CD4-positive, alpha-beta T cell (primary cell): Measurements from ENCODE around the gene RIT2. TPM values are rescaled to one million over a fixed set of nuclear protein-coding genes. Genes with fewer than 3 reads are reported as not detected.

Source experiments
- ATAC-seq: fragments of 200-7000 bp; cut with Tn5 transposase; one replicate; pipeline ENCODE4 v1.10.0; 2022; ENCODE audit warnings: mild to moderate bottlenecking; ENCODE audit not compliant: poor library complexity
- CTCF ChIA-PET: fragments of 350-600 bp; sonication (Branson Sonifier 250); formaldehyde crosslinking; loops from one replicate; lab custom pipeline; 2021; ENCODE audit warnings: antibody characterized with exemption, inconsistent platforms; lab: Charles Lee
- POLR2A ChIA-PET: fragments of 350-600 bp; sonication (Branson Sonifier 250); formaldehyde crosslinking; loops from one replicate; lab custom pipeline; 2021; ENCODE audit warnings: antibody characterized with exemption, inconsistent platforms; lab: Charles Lee
- DNase-seq, 14 experiments: peaks; one replicate each; pipeline ENCODE4 v3.0.0-alpha.2; 2013 to 2020; ENCODE audit warnings: mixed read lengths in 2 of 14
- H3K27ac ChIP-seq, 2 donors: one replicate each; pipeline versions ENCODE4 v1.5.1 to v1.7.0; 2013; ENCODE audit warnings: low read length in 2 of 2, low read depth in 1 of 2, mild to moderate bottlenecking in 1 of 2
- H3K27me3 ChIP-seq, 2 experiments: 1 replicate in 1 of 2; 2 replicates in 1 of 2; pipeline versions ENCODE4 v1.6.1 to v1.7.0; 2013; ENCODE audit warnings: low read length in 2 of 2, control low read depth in 1 of 2, mild to moderate bottlenecking in 1 of 2, moderate library complexity in 1 of 2; ENCODE audit not compliant: insufficient read depth in 2 of 2, control insufficient read depth in 1 of 2
- H3K36me3 ChIP-seq: one replicate; pipeline ENCODE4 v1.6.1; 2013; ENCODE audit warnings: low read length, control low read depth; ENCODE audit not compliant: insufficient read depth
- H3K4me1 ChIP-seq: one replicate; pipeline ENCODE4 v1.6.1; 2013; ENCODE audit warnings: low read length, control low read depth; ENCODE audit not compliant: insufficient read depth
- H3K4me3 ChIP-seq: one replicate; pipeline ENCODE4 v1.5.1; 2013; ENCODE audit warnings: mild to moderate bottlenecking, low read length, moderate library complexity
- H3K9me3 ChIP-seq, 2 experiments: 1 replicate in 1 of 2; 2 replicates in 1 of 2; pipeline versions ENCODE4 v1.6.1 to v1.7.0; 2013; ENCODE audit warnings: low read length in 2 of 2, mild to moderate bottlenecking in 2 of 2, control low read depth in 1 of 2, moderate library complexity in 1 of 2; ENCODE audit not compliant: control insufficient read depth in 1 of 2, insufficient read depth in 1 of 2
- H3K27ac Mint-ChIP-seq: one replicate; pipeline ENCODE4 v1.8.0; 2020; ENCODE audit warnings: mixed read lengths
- H3K27me3 Mint-ChIP-seq: one replicate; pipeline ENCODE4 v1.8.0; 2021; ENCODE audit warnings: mixed read lengths
- H3K36me3 Mint-ChIP-seq: one replicate; pipeline ENCODE4 v1.8.0; 2021; ENCODE audit warnings: low read depth, mixed read lengths
- H3K4me1 Mint-ChIP-seq: one replicate; pipeline ENCODE4 v1.8.0; 2021; ENCODE audit warnings: low read depth, mixed read lengths
- H3K4me3 Mint-ChIP-seq: one replicate; pipeline ENCODE4 v1.8.0; 2020; ENCODE audit warnings: mild to moderate bottlenecking, mixed read lengths
- H3K9me3 Mint-ChIP-seq: one replicate; pipeline ENCODE4 v1.8.0; 2020; ENCODE audit warnings: mixed read lengths
- intact Hi-C, 2 experiments: fragments of 100-400 bp; cut with DNase I in 1 of 2; cut with micrococcal nuclease in 1 of 2; formaldehyde crosslinking; loops; one replicate each; pipeline versions ENCODE4 v1.15.1 to v1.9.0; 2023 to 2025; cut with DNase I, micrococcal nuclease
- total RNA-seq, 174 experiments: library from RNA in 2 of 174; stranded (reverse) in 2 of 174; gene quantifications; one replicate each; pipeline ENCODE4 v1.2.3 and lab custom pipeline; 2021 to 2026
- TF ChIP-seq, protein P1 (sequence below): fragments of 200-600 bp; IDR thresholded peaks from one replicate; pipeline ENCODE4 v1.8.0; 2022; ENCODE audit warnings: antibody characterized with exemption, mild to moderate bottlenecking

RIT2 gene
- total RNA-seq, 2 experiments from 2014 or later, result not detected

DNA sequence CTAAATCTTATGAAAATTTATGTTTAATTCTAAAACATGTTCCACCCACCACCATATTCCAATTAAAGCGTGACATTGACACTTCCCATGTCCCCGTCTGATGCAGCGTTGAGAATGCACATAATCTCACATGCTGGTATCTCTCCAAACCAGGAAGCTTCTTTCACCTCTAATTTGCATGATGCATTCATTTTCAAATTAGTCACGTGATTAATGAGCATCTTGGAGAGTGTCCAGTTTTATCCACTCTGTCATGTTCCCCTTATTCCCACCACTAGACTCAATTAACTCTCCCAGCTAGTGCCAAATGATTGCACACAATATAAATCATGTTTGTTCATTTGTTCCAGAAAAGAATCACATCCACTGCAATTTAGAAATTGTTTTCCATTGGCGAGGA, 105.8 kb downstream of the RIT2 start:
- no peak for ATAC-seq
- TF ChIP-seq, protein P1, sequence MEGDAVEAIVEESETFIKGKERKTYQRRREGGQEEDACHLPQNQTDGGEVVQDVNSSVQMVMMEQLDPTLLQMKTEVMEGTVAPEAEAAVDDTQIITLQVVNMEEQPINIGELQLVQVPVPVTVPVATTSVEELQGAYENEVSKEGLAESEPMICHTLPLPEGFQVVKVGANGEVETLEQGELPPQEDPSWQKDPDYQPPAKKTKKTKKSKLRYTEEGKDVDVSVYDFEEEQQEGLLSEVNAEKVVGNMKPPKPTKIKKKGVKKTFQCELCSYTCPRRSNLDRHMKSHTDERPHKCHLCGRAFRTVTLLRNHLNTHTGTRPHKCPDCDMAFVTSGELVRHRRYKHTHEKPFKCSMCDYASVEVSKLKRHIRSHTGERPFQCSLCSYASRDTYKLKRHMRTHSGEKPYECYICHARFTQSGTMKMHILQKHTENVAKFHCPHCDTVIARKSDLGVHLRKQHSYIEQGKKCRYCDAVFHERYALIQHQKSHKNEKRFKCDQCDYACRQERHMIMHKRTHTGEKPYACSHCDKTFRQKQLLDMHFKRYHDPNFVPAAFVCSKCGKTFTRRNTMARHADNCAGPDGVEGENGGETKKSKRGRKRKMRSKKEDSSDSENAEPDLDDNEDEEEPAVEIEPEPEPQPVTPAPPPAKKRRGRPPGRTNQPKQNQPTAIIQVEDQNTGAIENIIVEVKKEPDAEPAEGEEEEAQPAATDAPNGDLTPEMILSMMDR, result no peak
- H3K4me3 ChIP-seq, result no peak overlapping the region
- intact Hi-C loops, result no loop called here
- Mint-ChIP-seq H3K4me3 (no peak overlapping the region), H3K36me3 (no peaks in the 10 kb centered on the region), H3K9me3 (peaks cover 4% of the 10 kb centered on the region), H3K27me3 (no peaks in the 10 kb centered on the region), H3K4me1 (no peaks in the 10 kb centered on the region), H3K27ac (no peak overlapping the region)
- DNase-seq, result no peak
- H3K4me1 ChIP-seq, result no peaks in the 10 kb centered on the region
- H3K27ac ChIP-seq, result no peak overlapping the region
- ChIA-PET CTCF (no interaction called here), POLR2A (no interaction called here)
- no peaks in the 10 kb centered on the region for H3K36me3 ChIP-seq
- H3K27me3 ChIP-seq, result no peaks in the 10 kb centered on the region
- no peaks in the 10 kb centered on the region for H3K9me3 ChIP-seq

DNA sequence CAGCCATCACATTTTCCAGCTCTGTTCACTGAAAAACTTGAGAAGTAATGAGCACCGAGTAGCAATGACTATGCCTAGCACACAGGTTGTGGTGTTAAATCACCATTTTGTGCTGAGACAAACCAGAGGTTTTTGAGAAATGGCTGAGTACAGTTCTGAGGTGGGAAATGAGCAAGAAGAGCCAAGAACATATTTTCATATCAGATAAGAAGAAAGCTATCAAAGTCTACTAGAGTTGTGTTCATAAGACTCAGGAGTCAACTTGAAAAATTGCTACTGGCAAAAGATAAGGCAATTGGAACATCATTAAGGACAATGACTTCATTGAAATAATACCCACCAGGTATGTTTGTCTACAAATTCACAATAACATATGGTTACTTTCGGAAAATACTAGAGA, 108.1 kb downstream of the RIT2 start:
- Histone ChIP-seq H3K4me1 (no peaks in the 10 kb centered on the region), H3K27ac (no peak overlapping the region), H3K27me3 (no peaks in the 10 kb centered on the region), H3K9me3 (no peaks in the 10 kb centered on the region), H3K4me3 (no peak overlapping the region), H3K36me3 (no peaks in the 10 kb centered on the region)
- TF ChIP-seq, protein P1, result no peak
- Mint-ChIP-seq H3K36me3 (no peaks in the 10 kb centered on the region), H3K4me1 (no peaks in the 10 kb centered on the region), H3K9me3 (peaks cover 6% of the 10 kb centered on the region), H3K27me3 (no peaks in the 10 kb centered on the region), H3K27ac (no peak overlapping the region), H3K4me3 (no peak overlapping the region)
- intact Hi-C loops, result no loop called here
- ATAC-seq, result no peak
- no peak for DNase-seq
- ChIA-PET CTCF (no interaction called here), POLR2A (no interaction called here)

DNA sequence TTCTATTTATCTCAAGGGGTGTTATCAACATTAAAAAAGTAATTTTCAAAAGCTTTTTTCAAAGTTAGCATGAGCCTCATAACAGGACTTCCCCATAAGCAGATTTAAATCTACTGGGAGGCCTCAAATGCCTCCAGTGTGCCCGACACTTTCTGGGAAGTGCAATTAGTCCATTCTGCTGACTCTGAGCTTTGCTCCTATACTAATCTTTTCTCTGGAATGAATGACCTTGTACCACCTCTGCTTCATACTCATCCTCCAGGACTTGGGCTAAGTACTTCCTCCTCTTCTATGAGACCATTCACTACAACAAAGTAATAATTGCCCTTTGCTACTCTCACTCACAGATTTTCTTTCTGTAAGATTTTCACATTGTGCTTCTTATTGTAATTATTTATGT, 111.1 kb downstream of the RIT2 start:
- no peaks in the 10 kb centered on the region for H3K36me3 Mint-ChIP-seq
- no peak for ATAC-seq
- Histone ChIP-seq H3K4me1 (no peaks in the 10 kb centered on the region), H3K27ac (no peak overlapping the region), H3K27me3 (no peaks in the 10 kb centered on the region), H3K9me3 (no peaks in the 10 kb centered on the region), H3K36me3 (no peaks in the 10 kb centered on the region), H3K4me3 (no peak overlapping the region)
- intact Hi-C loops, result no loop called here
- no peak for DNase-seq
- no peaks in the 10 kb centered on the region for H3K4me1 Mint-ChIP-seq
- ChIA-PET CTCF (no interaction called here), POLR2A (no interaction called here)
- no peak overlapping the region for H3K4me3 Mint-ChIP-seq
- H3K27me3 Mint-ChIP-seq, result no peaks in the 10 kb centered on the region
- H3K9me3 Mint-ChIP-seq, result peaks cover 6% of the 10 kb centered on the region
- no peak overlapping the region for H3K27ac Mint-ChIP-seq
- TF ChIP-seq, protein P1, result no peak
